B cell (primary cell): Measurements from ENCODE around the gene RBM43. TPM values are rescaled to one million over a fixed set of nuclear protein-coding genes. Genes with fewer than 3 reads are reported as not detected.

Experiments used
- ATAC-seq: fragments of 200-7000 bp; cut with Tn5 transposase; one replicate; pipeline ENCODE4 v1.10.0; 2021; ENCODE audit warnings: low read depth, mild to moderate bottlenecking, moderate number of reproducible peaks, moderate library complexity
- CTCF ChIA-PET: fragments of 350-600 bp; sonication (Branson Sonifier 250); formaldehyde crosslinking; loops from one replicate; lab custom pipeline; 2021; ENCODE audit warnings: antibody characterized with exemption, inconsistent platforms; lab: Charles Lee
- POLR2A ChIA-PET: fragments of 350-600 bp; sonication (Branson Sonifier 250); formaldehyde crosslinking; loops from one replicate; lab custom pipeline; 2021; ENCODE audit warnings: antibody characterized with exemption; lab: Charles Lee
- DNase-seq: peaks from one replicate; pipeline ENCODE4 v3.0.0; 2013
- H2AFZ ChIP-seq: 2 replicates; pipeline ENCODE4 v1.6.1; 2012; ENCODE audit warnings: mild to moderate bottlenecking, low read depth, low read length; ENCODE audit not compliant: insufficient read depth, poor library complexity, severe bottlenecking
- H3K27ac ChIP-seq, 2 donors: 1 replicate in 1 of 2; 2 replicates in 1 of 2; pipeline ENCODE4 v1.5.1; 2012 to 2013; ENCODE audit warnings: low read length in 2 of 2, mild to moderate bottlenecking in 2 of 2, moderate library complexity in 1 of 2
- H3K27me3 ChIP-seq, 4 experiments: fragments of 200-600 bp in 1 of 4; sonication (generic) in 1 of 4; replicated peaks in 1 of 4; 1 replicate in 2 of 4; 2 replicates in 2 of 4; pipeline versions ENCODE4 v1.6.1 to v1.7.0; 2013 to 2016; ENCODE audit warnings: low read length in 3 of 4, mild to moderate bottlenecking in 2 of 4, mixed read lengths in 1 of 4, moderate library complexity in 1 of 4; ENCODE audit not compliant: insufficient read depth in 4 of 4, control insufficient read depth in 3 of 4; ENCODE audit errors: control extremely low read depth in 1 of 4
- H3K36me3 ChIP-seq, 2 experiments: replicated peaks in 1 of 2; 1 replicate in 1 of 2; 2 replicates in 1 of 2; pipeline versions ENCODE4 v1.6.1 to v1.7.1; 2013; ENCODE audit warnings: low read length in 1 of 2; ENCODE audit not compliant: insufficient read depth in 2 of 2, control insufficient read depth in 1 of 2; ENCODE audit errors: control extremely low read depth in 1 of 2, extremely low read depth in 1 of 2
- H3K4me1 ChIP-seq, 2 donors: fragments of 200-600 bp in 1 of 2; sonication (generic) in 1 of 2; 1 replicate in 1 of 2; 2 replicates in 1 of 2; pipeline versions ENCODE4 v1.5.1 to v1.6.1; 2013 to 2017; ENCODE audit warnings: low read length in 2 of 2; ENCODE audit not compliant: control insufficient read depth in 2 of 2, insufficient read depth in 2 of 2
- H3K4me2 ChIP-seq: replicated peaks from 2 replicates; pipeline ENCODE3; 2012; ENCODE audit warnings: mild to moderate bottlenecking, low read depth, low read length; ENCODE audit not compliant: poor library complexity, severe bottlenecking
- H3K4me3 ChIP-seq, 5 experiments: fragments of 200-600 bp in 1 of 5; sonication (generic) in 1 of 5; 1 replicate in 3 of 5; 2 replicates in 2 of 5; pipeline versions ENCODE4 v1.5.1 to v1.7.0; 2011 to 2016; ENCODE audit warnings: low read length in 4 of 5, mild to moderate bottlenecking in 4 of 5, low read depth in 2 of 5, control low read depth in 1 of 5, moderate library complexity in 1 of 5; ENCODE audit not compliant: insufficient read depth in 1 of 5; ENCODE audit errors: control extremely low read depth in 1 of 5, extremely low read depth in 1 of 5
- H3K79me2 ChIP-seq: fragments of 200-600 bp; sonication (generic); one replicate; pipeline ENCODE4 v1.6.0; 2016; ENCODE audit warnings: low read length; ENCODE audit not compliant: control insufficient read depth, insufficient read depth
- H3K9ac ChIP-seq: fragments of 200-600 bp; sonication (generic); 2 replicates; pipeline ENCODE4 v1.6.1; 2017; ENCODE audit warnings: mild to moderate bottlenecking, low read length, moderate library complexity
- H3K9me3 ChIP-seq, 3 donors: one replicate each; pipeline versions ENCODE4 v1.6.1 to v1.7.1; 2013; ENCODE audit warnings: low read length in 2 of 3; ENCODE audit not compliant: control insufficient read depth in 2 of 3, insufficient read depth in 1 of 3; ENCODE audit errors: control extremely low read depth in 1 of 3
- H4K20me1 ChIP-seq: 2 replicates; pipeline ENCODE4 v1.6.0; 2012; ENCODE audit warnings: mild to moderate bottlenecking, low read length; ENCODE audit not compliant: insufficient read depth, control insufficient read depth, poor library complexity, severe bottlenecking
- H3K27ac Mint-ChIP-seq: one replicate; pipeline ENCODE4 v1.8.0; 2021; ENCODE audit warnings: mixed read lengths
- H3K27me3 Mint-ChIP-seq: one replicate; pipeline ENCODE4 v1.8.0; 2021; ENCODE audit warnings: mixed read lengths
- H3K4me1 Mint-ChIP-seq: one replicate; pipeline ENCODE4 v1.8.0; 2021; ENCODE audit warnings: mixed read lengths
- H3K4me3 Mint-ChIP-seq: one replicate; pipeline ENCODE4 v1.8.0; 2021; ENCODE audit warnings: mixed read lengths
- H3K9me3 Mint-ChIP-seq: one replicate; pipeline ENCODE4 v1.8.0; 2022; ENCODE audit warnings: mixed read lengths; ENCODE audit not compliant: insufficient read depth
- CTCF ChIP-seq: fragments of 200-600 bp; IDR thresholded peaks from one replicate; pipeline ENCODE4 v1.8.0; 2022; ENCODE audit warnings: antibody characterized with exemption, mild to moderate bottlenecking
- EZH2 ChIP-seq: IDR thresholded peaks from 2 replicates; pipeline ENCODE4 v1.6.1; 2012; ENCODE audit warnings: borderline replicate concordance, low read depth, mild to moderate bottlenecking, moderate library complexity, low read length; ENCODE audit not compliant: insufficient read depth, poor library complexity, severe bottlenecking
- WGBS: methylation state at CpG from one replicate; pipeline ENCODE4 v1.1.5; 2013; ENCODE audit warnings: missing lambda C conversion rate; ENCODE audit not compliant: insufficient coverage; 5-methylcytosine and 5-hydroxymethylcytosine counted together
- intact Hi-C: fragments of 100-400 bp; cut with micrococcal nuclease; formaldehyde crosslinking; loops from one replicate; pipeline ENCODE4 v1.10.0; 2022
- polyA plus RNA-seq: library from polyadenylated mRNA; depleted of rRNA; stranded (reverse); fragments of >200 nt; gene quantifications from 2 replicates; pipeline ENCODE4 v1.2.3, GENCODE V29; 2012
- total RNA-seq, 2 donors: library from RNA; stranded (reverse); fragments of 120-200 nt in 1 of 2; gene quantifications; 1 replicate in 1 of 2; 2 replicates in 1 of 2; pipeline versions ENCODE4 v1.2.3 to v1.2.4, GENCODE V29; 2013 to 2022

Gene RBM43
- total and polyA plus RNA-seq, 2 donors (not counting 1 experiment from before 2014, with no cell fraction given) = 4.8 to 8.4 TPM

GRCh38 chr2:151292141-151292540 lies 30.5 kb upstream of the RBM43 start:
- 95% methylated on average over 2 of the region's 2 CpGs for WGBS
- H2AFZ ChIP-seq = peak overlapping the region; percentile 10
- no peak overlapping the region for H3K27ac Mint-ChIP-seq
- peaks cover 24% of the 10 kb centered on the region for H3K4me1 Mint-ChIP-seq
- no peaks in the 10 kb centered on the region for H3K9me3 Mint-ChIP-seq
- no peaks in the 10 kb centered on the region for H3K27me3 ChIP-seq
- no peak overlapping the region for H3K4me2 ChIP-seq
- H3K9ac ChIP-seq = no peak overlapping the region
- H3K79me2 ChIP-seq = peaks cover 22% of the 10 kb centered on the region
- intact Hi-C loops = no loop called here
- no peaks in the 10 kb centered on the region for H3K27me3 Mint-ChIP-seq
- no peak for DNase-seq
- no peak overlapping the region for H3K4me3 Mint-ChIP-seq
- H3K4me1 ChIP-seq = peaks cover 22 to 24% of the 10 kb centered on the region in 2 donors
- H3K9me3 ChIP-seq = peaks cover 0 to 2% (median 0%) of the 10 kb centered on the region in 3 donors
- no peak overlapping the region for H3K27ac ChIP-seq
- H3K4me3 ChIP-seq = no peak overlapping the region
- ATAC-seq = no peak
- peaks cover 14% of the 10 kb centered on the region for H4K20me1 ChIP-seq
- ChIA-PET POLR2A (no interaction called here), CTCF (no interaction called here)
- no peaks in the 10 kb centered on the region for H3K36me3 ChIP-seq
- TF ChIP-seq EZH2 = no peak
- TF ChIP-seq CTCF = no peak

GRCh38 chr2:151291224-151291623 lies 29.6 kb upstream of the RBM43 start:
- CTCF ChIA-PET = interaction anchor here (0.6 to 1.1 kb wide), 2 partner anchors 7 to 120 kb away, joined by 3 to 4 read pairs; no protein-coding TSS in a partner anchor

More at GRCh38 chr2:151291224-151291623, 29.6 kb upstream of the RBM43 start:
- Mint-ChIP-seq H3K9me3 (no peaks in the 10 kb centered on the region), H3K4me3 (no peak overlapping the region), H3K27ac (no peak overlapping the region), H3K4me1 (peaks cover 30% of the 10 kb centered on the region), H3K27me3 (no peaks in the 10 kb centered on the region)
- TF ChIP-seq CTCF (no peak), EZH2 (no peak)
- DNase-seq = no peak
- POLR2A ChIA-PET = no interaction called here
- H3K4me1 ChIP-seq = peaks cover 27 to 28% of the 10 kb centered on the region in 2 donors
- H3K79me2 ChIP-seq = peaks cover 31% of the 10 kb centered on the region
- no peak overlapping the region for H3K4me3 ChIP-seq
- ATAC-seq = no peak
- H3K9me3 ChIP-seq = peaks cover 0 to 2% (median 0%) of the 10 kb centered on the region in 3 donors
- H3K4me2 ChIP-seq = no peak overlapping the region
- no peak overlapping the region for H3K27ac ChIP-seq
- H3K9ac ChIP-seq = no peak overlapping the region
- no peaks in the 10 kb centered on the region for H3K27me3 ChIP-seq
- no peaks in the 10 kb centered on the region for H3K36me3 ChIP-seq
- H4K20me1 ChIP-seq = peaks cover 14% of the 10 kb centered on the region
- intact Hi-C loops = no loop called here
- peak overlapping the region; percentile 85 for H2AFZ ChIP-seq
